NCI-H446 (cell line): Measurements from ENCODE around the gene SMIM30.
"Not testable (repeated sequence)": the region's sequence is repeated elsewhere in the genome, so short reads cannot be mapped to it uniquely, and the experiment has no call there.

Experiments
- DNase-seq, 2 experiments: peaks; one replicate each; lab custom pipeline; 2025; lab: John Stamatoyannopoulos, UW

Gene SMIM30, protein sequence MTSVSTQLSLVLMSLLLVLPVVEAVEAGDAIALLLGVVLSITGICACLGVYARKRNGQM

DNA sequence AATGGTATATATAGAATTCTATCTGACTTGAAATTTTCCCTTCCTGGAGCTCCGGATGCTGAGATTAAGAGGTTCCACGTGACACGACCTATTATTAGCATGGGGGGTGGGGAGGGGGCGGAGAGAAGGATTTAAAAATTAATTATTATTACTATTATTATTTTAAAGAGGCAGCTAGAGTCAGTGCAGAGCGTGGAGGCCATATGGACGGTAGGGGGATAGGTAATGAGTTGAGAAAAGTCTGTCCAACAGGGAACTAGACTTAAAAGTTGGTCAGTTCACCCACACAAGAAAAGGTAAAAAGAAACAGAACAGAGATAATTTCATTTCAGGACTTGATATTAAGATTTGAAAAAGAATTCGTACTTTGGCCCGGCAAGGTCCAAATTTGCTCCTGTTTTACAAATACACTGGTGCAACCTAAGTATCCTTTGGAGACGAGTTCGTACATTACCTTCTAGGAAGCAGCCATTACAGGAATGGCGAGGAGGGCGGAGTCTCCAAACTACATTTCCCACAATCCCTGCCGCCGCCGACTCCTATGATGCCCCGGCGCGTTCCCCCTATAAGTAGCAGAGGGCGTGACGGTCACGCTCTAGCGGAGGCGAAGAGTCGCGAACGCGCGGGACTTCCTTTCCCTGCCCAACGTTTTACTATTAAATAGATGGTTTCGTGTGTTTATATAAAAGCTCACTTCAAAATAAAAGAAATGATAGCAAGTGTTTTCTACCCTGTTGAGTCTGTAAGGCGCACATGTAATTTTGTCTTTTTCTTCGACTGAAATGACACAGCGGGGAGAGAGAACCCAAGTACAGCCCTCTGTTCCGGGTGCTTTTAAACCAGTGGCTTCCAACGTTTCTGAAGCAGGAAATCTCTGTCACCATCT lies at the start of gene SMIM30:
Gene SMIM30 (minus strand): TSS at position 481 of the 886 bp plus-strand sequence. CDS start 976 bp downstream, outside the sequence.
- peak; percentile 84 to 89 for DNase-seq

DNA sequence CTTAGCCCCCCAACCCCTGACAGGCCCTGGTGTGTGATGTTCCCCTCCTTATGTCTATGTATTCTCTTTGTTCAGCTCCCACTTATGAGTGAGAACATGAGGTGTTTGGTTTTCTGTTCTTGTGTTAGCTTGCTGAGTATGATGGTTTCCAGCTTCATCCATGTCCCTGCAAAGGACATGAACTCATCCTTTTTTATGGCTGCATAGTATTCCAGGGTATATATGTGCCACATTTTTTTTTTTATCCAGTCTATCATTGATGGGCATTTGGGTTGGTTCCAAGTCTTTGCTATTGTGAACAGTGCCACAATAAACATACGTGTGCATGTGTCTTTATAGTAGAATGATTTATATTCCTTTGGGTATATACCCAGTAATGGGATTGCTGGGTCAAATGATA lies 47.8 kb upstream of the SMIM30 start:
- DNase-seq: not testable (repeated sequence)

DNA sequence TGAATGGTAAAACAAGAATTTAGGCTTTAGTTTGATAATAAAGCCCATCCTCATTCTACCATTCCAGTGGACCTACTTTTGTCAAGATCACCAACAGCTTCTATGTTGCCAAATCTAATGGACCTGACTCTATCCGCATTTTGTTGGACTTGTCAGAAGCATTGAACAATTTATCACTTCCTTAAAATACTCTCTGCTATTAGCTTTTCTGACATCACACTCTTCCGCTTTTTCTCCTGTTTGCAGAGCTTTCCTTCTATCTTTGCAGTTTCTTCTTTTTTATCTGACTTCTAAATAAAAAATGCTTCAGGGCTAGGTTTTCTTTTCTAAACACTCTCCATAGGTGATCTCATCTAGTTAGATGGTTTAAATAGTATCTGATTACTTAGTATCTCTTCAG lies 42.7 kb upstream of the SMIM30 start:
- no peak for DNase-seq

DNA sequence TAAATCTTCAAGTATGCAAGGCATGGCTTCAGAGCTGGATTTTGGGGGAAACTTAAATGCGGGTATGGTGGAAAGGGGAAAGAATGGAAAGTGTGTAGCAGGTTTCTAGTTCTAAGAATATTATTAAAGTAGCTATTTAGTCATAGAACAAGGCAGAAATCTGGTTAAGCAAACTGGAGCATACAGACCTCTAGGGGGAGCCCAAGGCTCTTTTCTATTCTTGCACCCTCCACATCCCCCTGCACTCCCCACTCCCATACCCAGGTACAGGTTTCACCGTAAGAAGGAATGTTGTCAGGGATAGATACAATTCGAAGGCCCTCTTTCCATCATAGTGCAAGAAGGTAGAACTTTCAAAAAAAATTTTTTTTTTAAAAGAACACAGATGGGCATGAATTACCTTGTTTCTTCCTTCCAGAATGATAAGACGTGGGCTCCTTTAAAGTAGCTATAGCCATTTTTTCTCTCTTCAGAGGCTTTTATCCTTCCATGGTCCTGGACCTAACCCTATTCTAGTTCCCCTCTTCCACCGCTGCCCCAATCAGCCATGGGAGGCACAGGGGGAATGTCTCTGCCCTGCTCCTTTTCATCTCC lies 41.5 kb upstream of the SMIM30 start:
- DNase-seq: peak; percentile 22 to 25

DNA sequence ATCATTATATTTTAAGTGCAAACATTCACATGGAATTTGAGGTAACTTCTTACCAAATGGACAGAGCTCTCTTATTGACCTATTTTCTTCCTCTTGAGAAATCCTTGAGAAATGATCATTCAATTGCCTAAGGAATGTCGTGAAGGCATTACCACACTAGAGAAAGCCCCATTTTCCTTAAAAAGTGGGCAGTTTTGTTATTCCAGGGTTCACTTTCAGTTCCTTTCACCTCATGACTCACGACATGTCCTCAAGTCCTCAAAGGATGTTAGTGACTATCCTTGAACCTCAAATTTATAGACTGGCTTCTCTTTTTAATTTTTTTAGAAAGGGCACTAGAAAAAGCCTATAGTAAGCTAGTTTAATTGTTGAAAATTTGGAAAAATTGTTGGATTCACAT lies 40.4 kb upstream of the SMIM30 start:
- DNase-seq: no peak

DNA sequence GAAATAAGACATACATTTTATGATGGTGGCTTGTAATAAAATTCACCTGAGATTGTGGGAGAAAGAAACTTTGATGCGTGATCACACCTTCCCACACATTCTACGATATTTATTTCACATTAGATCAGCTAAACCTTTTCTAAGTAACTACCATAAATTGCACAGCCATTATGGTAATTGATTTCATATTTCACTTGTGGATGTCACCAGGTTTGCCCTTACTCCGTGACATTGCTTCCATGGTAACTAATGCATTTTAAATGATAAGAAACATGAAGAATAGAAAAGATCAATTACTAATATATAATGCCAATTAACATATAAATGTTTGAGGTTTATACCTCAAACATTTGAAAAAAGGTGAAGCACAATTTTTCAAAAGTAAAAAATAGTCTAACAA lies 35.8 kb upstream of the SMIM30 start:
- DNase-seq: no peak

DNA sequence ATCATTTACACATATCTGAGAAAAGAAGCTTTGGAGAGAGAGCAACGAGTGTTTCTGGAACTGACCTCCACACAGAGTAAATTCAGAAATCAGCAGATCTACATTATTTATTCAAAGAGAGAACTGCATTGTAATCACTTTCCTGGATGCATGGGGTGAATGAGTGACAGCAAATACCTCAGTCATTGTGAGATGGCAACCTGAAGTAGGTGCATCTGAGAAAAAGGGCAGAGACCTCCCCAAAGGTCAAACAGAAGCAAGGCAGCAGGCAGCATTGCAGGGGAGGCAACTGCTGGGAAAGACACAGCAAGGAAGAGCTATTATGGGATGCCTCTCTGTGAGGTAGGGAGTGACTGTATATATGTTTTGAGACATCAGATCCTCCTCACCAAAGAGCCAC lies 26.5 kb upstream of the SMIM30 start:
- no peak for DNase-seq

DNA sequence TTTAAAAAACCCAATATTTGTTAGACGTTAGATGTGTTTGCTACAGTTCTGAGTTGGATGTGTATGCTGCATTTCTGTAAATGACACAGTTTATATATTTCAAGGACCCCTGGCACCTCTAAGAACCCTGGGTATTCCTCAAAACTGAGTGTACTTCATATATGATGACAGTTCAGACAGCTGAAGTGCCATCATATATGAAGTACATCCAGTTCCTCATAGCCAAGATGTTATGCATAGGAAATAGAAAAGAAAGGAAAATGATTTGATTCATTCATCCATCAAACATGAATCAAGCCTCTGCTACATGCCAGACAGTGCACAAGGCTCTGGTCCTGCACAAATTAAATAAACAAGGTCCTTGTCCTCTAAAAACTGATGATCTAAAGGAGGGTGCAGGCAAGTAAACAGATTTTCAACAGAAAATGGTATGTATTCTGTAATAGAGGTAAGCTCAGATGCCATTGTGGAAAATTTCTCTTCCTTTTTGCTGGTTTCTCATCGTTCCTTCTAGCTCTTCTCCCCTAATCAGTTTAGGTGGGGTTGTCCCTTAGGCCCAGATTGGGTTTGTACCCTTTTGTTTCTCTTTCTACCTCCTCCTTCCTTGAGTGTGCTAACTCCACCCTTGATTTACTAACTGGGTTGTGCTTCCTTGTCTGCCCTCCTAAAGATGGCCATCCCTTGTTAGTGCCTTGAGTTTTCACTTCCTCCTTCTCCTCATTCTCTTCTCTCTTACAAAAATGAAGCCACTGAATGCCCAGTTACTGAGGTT lies 25.3 kb upstream of the SMIM30 start:
- no peak for DNase-seq

DNA sequence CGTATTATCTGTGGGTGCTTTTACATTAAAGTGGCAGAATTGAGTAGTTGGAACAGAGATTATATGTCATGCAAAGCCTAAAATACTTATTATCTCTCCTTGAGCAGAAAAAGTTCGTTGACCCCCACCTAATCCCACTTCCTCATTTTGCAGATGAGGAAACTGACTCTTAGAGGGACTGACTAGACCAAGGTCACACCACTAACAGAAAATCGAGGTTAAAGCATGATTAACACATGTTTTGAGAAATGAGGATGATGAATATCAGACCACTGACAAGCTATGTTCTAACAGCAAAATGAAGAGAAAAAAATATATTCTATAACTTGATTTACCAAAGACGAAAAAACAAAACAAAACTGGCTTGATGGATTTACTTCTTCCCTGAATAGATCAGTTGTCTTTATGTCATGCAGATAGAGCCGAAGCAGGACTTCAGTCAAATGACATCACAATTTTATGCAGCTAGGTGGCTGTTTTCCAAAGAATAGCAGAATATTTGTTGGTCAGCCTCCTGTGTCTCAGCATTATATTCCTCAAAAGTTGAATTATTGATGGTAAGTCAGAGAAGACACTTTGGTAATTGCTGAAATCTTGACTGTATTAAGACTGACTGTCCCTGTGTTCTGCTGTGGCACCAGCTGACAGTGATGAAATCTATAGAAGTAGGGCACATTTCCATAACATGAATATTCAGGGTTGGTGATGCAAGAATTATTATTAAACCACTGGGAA lies 24.2 kb upstream of the SMIM30 start:
- no peak for DNase-seq

DNA sequence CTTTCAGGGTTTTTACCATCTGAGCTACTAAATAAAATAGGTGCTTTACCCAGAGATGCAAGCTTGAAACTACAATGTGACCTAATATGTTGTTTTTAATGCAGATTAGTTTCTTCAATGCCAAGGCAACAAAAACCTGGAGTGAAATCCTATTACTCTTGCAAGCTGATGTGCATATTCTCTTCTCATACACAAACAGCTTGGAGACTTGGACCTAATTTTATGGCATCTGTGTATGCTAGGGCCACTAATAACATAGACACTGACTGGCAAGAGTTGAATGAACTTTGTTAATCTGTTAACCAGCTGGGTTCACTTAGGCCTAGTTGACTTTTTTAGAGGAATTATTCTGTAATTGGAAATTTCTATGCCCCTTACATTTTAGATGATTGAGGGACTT lies 23.4 kb upstream of the SMIM30 start:
- peak; percentile 13 to 65 for DNase-seq

DNA sequence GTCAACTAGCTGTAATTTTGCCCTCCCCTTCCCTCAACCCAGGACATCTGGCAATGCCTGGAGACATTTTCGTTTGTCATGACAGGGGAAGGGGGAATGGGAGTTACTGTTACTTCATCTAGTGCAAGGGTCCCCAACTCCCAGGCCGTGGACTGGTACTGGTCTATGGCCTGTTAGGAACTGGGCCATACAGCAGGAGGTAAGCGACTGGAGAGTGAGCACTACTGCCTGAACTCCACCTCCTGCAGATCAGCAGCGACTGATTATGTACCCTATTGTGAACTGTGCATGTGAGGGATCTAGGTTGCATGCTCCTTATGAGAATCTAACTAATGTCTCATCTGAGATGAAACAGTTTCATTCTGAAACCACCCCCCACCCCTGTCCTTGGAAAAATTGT lies 22.6 kb upstream of the SMIM30 start:
- DNase-seq: no peak

DNA sequence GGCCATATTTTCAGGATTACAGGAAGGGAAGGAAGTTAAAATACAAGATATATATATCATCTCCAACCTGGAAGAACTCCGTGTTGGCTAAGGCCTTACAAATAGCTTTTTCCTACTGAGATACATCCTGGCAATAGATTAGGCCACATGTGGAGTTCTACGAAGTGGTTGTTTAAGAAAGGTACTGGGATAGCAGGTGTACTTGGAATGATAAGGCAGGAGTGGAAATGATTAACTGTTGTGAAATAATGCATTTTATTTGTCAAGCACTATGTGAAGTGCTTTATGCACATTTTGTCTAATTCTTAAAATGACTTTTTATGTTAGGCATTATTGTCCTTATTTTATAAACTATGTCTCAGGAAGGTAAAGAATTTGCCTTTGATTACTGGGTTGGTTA lies 18.9 kb upstream of the SMIM30 start:
- no peak for DNase-seq

DNA sequence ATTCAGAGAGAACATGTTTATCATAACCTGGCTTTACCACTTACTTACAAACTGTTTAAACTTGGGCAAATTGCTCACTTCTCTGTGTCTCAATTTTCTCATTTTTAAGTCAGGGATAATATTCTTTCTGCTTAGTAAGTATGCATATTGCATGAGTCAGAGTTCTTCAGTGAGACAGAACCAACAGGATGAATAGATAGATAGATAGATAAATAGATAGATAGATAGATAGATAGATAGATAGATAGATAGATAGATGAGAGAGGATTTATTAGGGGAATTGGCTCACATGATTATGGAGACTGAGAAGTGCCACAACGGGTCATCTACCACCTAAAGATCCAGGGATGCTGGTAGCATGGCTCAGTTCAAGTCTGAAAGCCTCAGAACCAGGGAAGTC lies 15.7 kb upstream of the SMIM30 start:
- no peak for DNase-seq

DNA sequence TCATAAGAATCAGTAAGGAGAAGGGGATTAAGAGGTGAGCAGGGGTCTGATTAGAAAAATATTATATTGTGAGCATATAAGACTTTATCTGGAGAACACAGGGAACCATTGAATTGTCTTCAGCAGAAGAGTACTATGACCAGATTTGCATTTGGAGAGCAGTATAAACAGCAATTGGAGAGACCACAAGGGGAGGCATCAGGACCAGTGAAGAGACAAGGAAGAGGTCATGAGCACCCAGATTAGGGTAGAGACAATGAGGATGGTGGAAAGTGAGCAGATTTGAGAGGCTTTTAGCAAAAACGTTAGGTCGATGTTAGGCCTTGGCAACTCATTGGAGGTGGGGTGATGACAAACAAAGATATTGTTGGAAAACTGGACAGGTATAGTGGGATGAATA lies 13.0 kb upstream of the SMIM30 start:
- DNase-seq: no peak

DNA sequence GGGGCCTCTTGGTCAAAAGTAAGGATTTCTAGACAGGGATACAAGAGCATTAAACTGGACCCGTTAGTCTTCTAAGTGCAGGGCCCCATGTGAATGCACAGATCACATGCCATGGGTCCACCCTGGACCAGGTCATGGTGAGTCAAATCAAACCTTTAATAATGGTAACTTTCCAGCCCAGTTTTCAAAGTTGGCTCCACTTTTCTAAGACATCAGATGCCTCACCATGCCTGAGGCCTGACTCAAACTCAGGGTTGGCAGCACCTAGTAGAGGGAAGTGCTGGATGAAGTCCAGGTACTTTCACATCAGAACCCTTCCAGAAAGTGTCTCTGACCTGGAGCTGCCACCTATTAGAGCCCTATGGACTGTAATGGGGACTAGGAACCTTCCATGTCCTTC lies 9.7 kb upstream of the SMIM30 start:
- peak in 1 of 2 experiments; percentile 8 for DNase-seq

DNA sequence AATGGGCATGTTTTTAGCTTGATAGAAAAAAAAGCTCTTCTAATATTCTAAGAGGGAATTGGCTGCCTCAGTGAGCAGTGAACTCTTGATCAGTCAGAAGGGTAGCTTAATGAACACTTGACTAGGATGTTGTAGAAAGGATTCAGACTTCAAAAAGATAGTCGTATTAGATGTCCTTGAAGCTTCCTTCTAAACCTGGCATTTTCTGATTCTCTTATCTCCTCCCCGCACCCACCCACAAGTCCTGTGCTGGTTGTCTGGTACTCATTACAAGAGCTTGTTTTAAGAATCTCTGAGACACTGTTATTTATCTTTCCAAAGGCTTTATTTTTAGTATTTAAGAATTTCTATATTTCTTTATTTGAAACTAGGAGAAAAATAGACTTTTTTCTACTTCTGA lies 7.4 kb upstream of the SMIM30 start:
- DNase-seq: no peak

DNA sequence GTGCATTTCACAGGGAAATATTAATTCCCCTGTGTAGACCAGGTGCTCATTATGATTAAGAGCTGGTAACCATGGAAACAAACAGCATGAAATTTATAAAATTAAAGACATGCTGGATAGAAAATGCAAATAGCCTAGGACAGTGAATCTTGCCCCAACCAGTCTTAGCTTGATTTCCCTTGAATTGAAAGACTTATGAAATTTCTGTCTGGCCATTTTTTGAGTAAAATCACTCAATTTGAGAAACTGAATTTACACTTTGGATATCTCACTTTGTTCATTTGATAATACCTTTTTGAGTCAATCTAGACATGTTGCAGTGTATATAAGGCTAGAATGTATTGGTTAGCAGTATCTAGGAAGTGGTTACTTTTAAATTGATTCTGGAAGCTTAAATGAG lies 4.4 kb upstream of the SMIM30 start:
- DNase-seq: no peak

DNA sequence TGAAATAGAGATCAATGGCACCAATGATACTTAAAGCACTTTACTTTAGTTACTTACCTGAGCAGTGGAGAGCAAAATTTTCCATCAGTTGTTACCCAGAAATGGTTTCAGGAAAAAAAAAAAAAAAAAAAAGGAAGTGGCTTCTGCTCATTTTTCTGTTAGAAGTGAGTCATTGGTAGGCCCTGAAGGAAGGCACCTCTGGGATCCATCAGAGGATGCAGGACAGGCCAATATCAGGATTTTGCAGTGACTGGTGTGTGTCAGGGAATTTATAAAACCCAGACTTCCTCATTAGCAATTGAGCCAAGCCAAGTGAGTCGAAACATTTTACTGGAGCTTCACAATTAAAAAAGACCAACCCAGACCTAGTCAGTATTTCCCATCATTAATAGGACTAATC lies 2.3 kb upstream of the SMIM30 start:
- no peak for DNase-seq

DNA sequence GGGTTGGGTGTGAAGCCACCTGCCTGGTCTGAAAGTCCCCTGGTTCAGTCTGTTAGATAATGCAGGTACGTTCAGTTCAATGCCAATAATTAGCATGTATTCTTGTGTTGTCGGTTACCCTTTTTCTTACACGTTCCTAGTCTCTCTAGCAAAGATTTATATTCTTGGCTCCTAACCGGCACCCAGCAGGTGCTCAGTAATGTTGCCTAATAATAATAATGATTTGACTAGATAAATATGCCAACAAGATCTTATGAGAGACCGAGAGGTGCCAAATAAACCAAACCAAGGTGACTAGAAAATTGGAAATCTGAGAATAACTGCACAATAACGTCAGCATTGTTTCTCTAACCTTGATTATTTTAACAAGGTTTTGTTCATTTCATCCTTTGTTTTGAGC lies 1.1 kb upstream of the SMIM30 start:
- peak in 1 of 2 experiments; percentile 16 for DNase-seq

DNA sequence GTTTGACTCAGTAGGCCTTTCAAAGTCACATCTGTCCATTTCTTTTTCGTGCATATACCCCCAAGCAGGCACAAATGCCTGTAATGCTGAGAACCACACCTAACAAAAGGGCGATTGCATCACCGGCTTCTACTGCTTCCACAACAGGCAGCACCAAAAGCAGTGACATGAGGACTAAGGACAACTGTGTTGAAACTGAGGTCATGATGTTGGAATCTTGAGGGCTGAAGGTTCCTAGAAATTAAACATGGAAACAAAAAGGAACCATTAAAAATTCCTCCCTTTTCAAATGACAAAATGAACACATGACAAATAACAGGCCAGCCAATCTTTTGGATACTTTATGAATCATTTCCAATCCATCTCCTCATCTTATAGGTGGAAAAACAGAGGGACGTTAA lies 980 bp downstream of the SMIM30 start:
- DNase-seq: not testable (repeated sequence)

DNA sequence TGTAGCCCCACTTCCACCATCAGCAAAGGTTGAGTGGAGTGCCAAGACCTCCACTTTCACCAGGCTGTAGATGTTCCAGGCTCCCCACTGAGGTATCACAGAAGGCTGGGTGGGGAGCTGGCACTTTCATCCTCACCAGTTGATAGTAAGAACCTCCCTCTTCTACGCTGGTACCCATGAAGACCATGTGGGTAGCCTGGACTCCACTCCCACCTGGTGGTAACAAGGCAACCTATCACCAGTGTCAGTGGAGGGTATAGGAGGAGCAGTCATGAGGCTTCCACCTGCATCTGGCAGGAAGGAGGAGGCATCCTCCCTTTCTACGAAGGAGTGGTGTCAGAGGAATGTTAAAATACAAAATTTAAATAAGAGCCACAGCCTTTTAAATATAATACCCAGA lies 4.4 kb downstream of the SMIM30 start:
- DNase-seq: peak in 1 of 2 experiments; percentile 13

DNA sequence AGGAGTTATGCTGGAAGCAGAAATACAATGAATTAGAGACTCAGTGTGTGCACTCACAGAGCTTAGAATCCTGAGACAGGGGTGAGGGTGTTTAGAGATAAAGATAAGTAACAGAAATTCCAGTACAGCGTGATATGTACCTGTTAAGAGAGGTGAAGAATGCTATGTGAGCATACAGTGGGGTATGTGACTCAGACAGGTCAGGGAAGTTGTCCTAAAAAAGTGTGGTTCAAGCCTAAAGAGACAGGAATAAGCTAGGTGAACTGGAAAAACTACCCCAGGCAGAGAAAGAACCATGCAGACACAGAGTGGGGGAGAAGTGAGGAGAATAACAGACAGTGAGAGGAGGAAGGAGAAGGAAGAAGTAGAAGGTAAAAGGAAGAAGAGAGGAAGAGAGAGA lies 8.6 kb downstream of the SMIM30 start:
- no peak for DNase-seq
